HCT116 (cell line): ENCODE results near the gene BFSP2.

Experiments used
- MAX ChIP-seq: IDR thresholded peaks from 2 replicates; pipeline ENCODE4 v1.6.1; 2012
- REST ChIP-seq: IDR thresholded peaks from 2 replicates; pipeline ENCODE4 v1.6.1; 2012; ENCODE audit warnings: low read depth

GRCh38 chr3:133457465-133458067 lies 57.7 kb downstream of the BFSP2 start:
- no peak for TF ChIP-seq REST
- no peak for TF ChIP-seq MAX
